OCI-LY3 (cell line): ENCODE measurements around the gene CFAP46.

ENCODE experiments used
- CTCF ChIP-seq: fragments of 200-600, 300-600 bp; sonication (generic); IDR thresholded peaks from 2 replicates; pipeline ENCODE4 v1.5.1; 2014; ENCODE audit warnings: antibody characterized with exemption, low read length, low read depth
- EZH2phosphoT487 ChIP-seq: fragments of 200-600 bp; shearing (Covaris generic); IDR thresholded peaks from 2 replicates; pipeline ENCODE4 v1.6.1; 2018; ENCODE audit warnings: antibody characterized with exemption, mixed run types, low read depth

GRCh38 chr10:132832186-132832969, 110.0 kb downstream of the CFAP46 start:
- TF ChIP-seq CTCF (no peak), EZH2phosphoT487 (no peak)
